AG09309 (cell line): Measurements from ENCODE around the gene MBIP.

Experiments
- DNase-seq: peaks from one replicate; pipeline ENCODE4 v3.0.0-alpha.2; 2010; ENCODE audit warnings: low read depth
- H3K4me3 ChIP-seq: 2 replicates; pipeline ENCODE4 v1.5.1; 2011; ENCODE audit warnings: mild to moderate bottlenecking, low read depth, low read length, moderate library complexity; ENCODE audit not compliant: control insufficient read depth
- CTCF ChIP-seq: IDR thresholded peaks from 2 replicates; pipeline ENCODE4 v1.5.1; 2011; ENCODE audit warnings: mild to moderate bottlenecking, low read depth, low read length, inconsistent platforms; ENCODE audit not compliant: insufficient read depth, control insufficient read depth; ENCODE audit errors: missing control alignments

The MBIP gene

DNA sequence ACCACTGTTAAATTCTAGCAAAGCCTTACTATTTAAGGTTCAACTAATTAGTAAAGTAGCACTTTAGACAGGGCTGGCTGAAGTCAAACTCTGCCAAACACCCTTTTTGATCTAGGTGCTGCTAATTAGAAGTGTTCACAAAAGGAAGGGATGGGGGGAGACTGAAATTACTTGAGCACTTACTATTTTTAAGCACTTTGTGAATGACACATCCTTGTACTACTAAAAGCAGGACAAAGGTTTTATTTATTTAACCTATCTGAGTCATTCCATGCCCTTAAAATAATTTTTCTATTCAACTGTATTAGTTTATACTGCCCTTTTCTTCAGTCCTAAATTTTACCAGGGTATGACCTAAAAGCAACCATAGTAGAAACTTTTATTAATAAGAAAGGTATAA is 20.1 kb downstream of the MBIP start:
- DNase-seq = no peak
- no peak overlapping the region for H3K4me3 ChIP-seq
- TF ChIP-seq CTCF = no peak

GRCh38 chr14:36295642-36296627 is 24.5 kb downstream of the MBIP start:
- DNase-seq = no peak
- H3K4me3 ChIP-seq = no peak overlapping the region
- no peak for TF ChIP-seq CTCF

- H3K4me3 ChIP-seq = no peak overlapping the region
- DNase-seq = no peak
- no peak for TF ChIP-seq CTCF
Observed at GRCh38 chr14:36294543-36294942, 25.9 kb downstream of the MBIP start.

DNA sequence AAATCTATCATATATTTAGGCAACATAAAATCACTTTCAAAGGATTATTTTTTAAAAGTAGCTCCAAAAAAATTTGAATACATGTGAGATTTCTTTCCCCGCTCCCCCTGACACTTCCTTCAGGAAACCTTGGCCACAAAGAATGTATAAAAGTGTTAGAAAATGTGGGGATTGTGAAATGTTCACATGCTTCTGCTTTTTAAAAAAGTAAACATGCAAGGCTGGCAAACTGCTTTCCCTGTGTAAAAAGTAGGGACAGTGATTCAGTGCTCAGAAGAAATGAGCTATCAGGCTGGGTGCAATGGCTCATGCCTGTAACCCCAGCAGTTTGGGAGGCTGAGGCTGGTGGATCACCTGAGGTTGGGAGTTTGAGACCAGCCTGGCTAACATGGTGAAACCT is 26.6 kb downstream of the MBIP start:
- H3K4me3 ChIP-seq = no peak overlapping the region
- no peak for TF ChIP-seq CTCF
- peak; percentile 46 for DNase-seq

DNA sequence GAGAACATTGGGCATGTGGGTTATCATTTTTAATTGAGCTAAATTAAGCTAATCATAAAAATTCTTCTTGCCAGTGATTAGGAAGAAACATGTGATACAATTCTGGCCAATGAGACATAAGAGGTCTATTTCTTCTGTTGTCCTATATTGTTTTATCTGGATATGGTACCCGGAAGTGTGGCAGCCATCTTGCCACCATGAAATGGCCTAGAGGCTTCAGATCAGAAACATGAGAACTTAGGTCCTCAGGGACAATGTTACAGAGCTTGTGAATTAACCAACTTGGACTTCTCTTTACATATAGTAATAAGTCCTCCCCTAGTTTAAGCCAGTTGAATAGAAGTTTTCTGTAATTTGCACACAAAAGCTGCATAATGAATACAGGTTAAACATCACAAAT is 30.5 kb downstream of the MBIP start:
- DNase-seq = no peak
- TF ChIP-seq CTCF = no peak
- H3K4me3 ChIP-seq = no peak overlapping the region

DNA sequence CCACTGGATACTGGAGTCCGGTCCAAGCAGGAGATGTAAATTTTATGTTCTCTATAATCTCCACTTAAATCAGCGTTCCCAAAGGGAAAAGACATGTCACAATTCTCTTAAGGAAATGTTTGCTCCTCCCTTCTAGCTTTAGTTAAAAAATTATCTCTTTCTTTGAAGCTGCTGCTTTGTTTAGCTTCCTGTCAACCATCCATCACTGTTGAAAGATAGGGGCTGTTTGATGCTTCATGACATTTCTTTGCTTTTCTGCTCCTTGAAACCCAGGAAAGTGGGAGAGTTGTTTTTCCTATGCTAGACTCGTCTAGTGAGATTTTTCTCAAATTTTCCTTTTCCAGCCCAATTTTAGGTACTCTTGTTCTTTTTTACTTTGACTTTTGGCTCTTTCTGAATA is 31.9 kb downstream of the MBIP start:
- TF ChIP-seq CTCF = no peak
- DNase-seq = no peak
- H3K4me3 ChIP-seq = no peak overlapping the region
